ENCODE measurements around the gene BLOC1S3.
A peak's percentile ranks its signal among the peaks of the same experiment; 100 is the strongest.

BLOC1S3 gene

DNA sequence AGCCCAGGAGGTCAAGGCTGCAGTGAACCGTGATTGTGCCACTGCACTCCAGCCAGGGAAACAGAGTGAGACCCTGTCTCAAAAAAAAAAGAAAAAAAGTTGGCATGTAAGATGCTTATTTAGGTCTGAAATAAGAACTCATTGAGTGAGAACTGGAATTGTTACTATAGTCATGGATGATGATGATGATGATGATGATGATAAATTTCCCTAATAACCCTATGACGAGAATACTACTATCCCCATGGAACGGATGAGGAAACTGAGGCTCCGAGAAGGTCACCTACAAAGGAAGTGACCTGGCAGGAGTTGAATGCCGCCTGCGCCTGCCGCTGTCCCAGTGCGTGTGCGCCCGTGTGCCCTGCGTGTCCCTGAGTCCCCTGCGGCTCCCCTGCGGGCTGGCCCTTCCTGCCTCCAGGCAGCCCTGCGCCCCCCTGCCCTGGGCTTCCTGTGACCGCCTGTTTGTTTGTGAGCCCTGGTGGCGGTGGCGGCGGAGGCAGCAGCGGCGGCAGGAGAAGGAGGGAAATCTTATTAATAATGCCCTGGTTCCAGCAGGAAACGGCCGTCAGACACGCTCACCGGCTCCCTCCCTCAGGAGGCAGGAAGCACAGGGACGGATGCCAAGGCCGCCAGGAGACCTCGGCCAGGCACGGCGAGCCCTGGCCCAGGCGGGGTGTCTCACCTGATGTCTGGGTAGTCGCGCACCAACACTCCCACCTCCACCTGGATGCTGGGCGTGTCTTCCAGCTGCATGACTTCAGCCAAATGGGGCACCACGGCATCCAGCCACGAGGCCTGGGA is 37.0 kb downstream of the BLOC1S3 start:
- TF ChIP-seq PPARA (CRISPR knock-in tag; IDR thresholded peaks at IDR 0.05; ENCODE audit: borderline replicate concordance): no peak
- no peak for TF ChIP-seq ISL1 (CRISPR knock-in tag; IDR thresholded peaks at IDR 0.05)
- TF ChIP-seq ZNF8 (CRISPR knock-in tag; IDR thresholded peaks at IDR 0.05): no peak
- no peak for TF ChIP-seq ARNTL (CRISPR knock-in tag; IDR thresholded peaks at IDR 0.05; ENCODE audit: borderline replicate concordance, low read depth)
- TF ChIP-seq, protein P1, sequence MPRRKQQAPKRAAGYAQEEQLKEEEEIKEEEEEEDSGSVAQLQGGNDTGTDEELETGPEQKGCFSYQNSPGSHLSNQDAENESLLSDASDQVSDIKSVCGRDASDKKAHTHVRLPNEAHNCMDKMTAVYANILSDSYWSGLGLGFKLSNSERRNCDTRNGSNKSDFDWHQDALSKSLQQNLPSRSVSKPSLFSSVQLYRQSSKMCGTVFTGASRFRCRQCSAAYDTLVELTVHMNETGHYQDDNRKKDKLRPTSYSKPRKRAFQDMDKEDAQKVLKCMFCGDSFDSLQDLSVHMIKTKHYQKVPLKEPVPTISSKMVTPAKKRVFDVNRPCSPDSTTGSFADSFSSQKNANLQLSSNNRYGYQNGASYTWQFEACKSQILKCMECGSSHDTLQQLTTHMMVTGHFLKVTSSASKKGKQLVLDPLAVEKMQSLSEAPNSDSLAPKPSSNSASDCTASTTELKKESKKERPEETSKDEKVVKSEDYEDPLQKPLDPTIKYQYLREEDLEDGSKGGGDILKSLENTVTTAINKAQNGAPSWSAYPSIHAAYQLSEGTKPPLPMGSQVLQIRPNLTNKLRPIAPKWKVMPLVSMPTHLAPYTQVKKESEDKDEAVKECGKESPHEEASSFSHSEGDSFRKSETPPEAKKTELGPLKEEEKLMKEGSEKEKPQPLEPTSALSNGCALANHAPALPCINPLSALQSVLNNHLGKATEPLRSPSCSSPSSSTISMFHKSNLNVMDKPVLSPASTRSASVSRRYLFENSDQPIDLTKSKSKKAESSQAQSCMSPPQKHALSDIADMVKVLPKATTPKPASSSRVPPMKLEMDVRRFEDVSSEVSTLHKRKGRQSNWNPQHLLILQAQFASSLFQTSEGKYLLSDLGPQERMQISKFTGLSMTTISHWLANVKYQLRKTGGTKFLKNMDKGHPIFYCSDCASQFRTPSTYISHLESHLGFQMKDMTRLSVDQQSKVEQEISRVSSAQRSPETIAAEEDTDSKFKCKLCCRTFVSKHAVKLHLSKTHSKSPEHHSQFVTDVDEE (CRISPR knock-in tag; IDR thresholded peaks at IDR 0.05): no peak
- no peak for TF ChIP-seq POU6F1 (CRISPR knock-in tag; IDR thresholded peaks at IDR 0.05; ENCODE audit: borderline replicate concordance, low read depth)
- peak; percentile 21 for ATAC-seq

- ATAC-seq: no peak
- no peak for TF ChIP-seq GLIS3 (CRISPR knock-in tag; IDR thresholded peaks at IDR 0.05)
Measured at GRCh38 chr19:45216667-45217066, 38.1 kb downstream of the BLOC1S3 start.

- TF ChIP-seq ZC3H10 (CRISPR knock-in tag; IDR thresholded peaks at IDR 0.05): no peak
- no peak for TF ChIP-seq ZNF70 (CRISPR knock-in tag; IDR thresholded peaks at IDR 0.05)
- TF ChIP-seq PPARA (CRISPR knock-in tag; IDR thresholded peaks at IDR 0.05; ENCODE audit: borderline replicate concordance): no peak
- TF ChIP-seq ARNTL (CRISPR knock-in tag; IDR thresholded peaks at IDR 0.05; ENCODE audit: borderline replicate concordance, low read depth): no peak
- TF ChIP-seq TCF4 (CRISPR knock-in tag; IDR thresholded peaks at IDR 0.05; ENCODE audit: borderline replicate concordance): no peak
- TF ChIP-seq POU6F1 (CRISPR knock-in tag; IDR thresholded peaks at IDR 0.05; ENCODE audit: borderline replicate concordance, low read depth): no peak
- TF ChIP-seq BACH2 (CRISPR knock-in tag; IDR thresholded peaks at IDR 0.05; ENCODE audit: borderline replicate concordance): no peak
- peak; percentile 68 for ATAC-seq
Measured at GRCh38 chr19:45217193-45217956, 38.8 kb downstream of the BLOC1S3 start.

- no peak for TF ChIP-seq POU6F1 (CRISPR knock-in tag; IDR thresholded peaks at IDR 0.05; ENCODE audit: borderline replicate concordance, low read depth)
- TF ChIP-seq TOX (CRISPR knock-in tag; IDR thresholded peaks at IDR 0.05; ENCODE audit: borderline replicate concordance): no peak
- no peak for ATAC-seq
Measured at GRCh38 chr19:45217957-45218334, 39.4 kb downstream of the BLOC1S3 start.

DNA sequence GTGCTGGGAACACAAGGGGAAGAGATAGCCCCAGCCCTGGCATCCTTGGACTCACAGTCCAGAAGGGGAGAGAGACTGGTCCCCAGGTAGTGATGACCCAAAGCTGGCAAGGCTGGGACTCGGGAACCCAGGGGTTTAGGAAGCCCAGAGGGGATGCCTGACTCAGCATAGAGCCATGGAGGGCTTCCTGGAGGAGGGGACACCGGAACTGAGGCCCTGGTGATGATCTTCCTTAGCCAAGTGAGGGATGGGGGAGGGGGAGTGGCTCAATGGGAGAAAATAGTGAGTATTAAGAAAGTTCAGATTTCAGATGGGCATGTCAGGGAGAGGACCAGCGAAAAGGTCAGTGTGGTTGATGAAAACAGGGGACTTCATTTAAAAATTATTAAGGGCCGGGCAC is 39.8 kb downstream of the BLOC1S3 start:
- no peak for ATAC-seq
- TF ChIP-seq CSRNP3 (CRISPR knock-in tag; IDR thresholded peaks at IDR 0.05) (no peak), BACH2 (CRISPR knock-in tag; IDR thresholded peaks at IDR 0.05; ENCODE audit: borderline replicate concordance) (no peak), GLIS3 (CRISPR knock-in tag; IDR thresholded peaks at IDR 0.05) (no peak), SNAI2 (CRISPR knock-in tag; IDR thresholded peaks at IDR 0.05) (no peak)
- TF ChIP-seq, protein P1 (CRISPR knock-in tag; IDR thresholded peaks at IDR 0.05): no peak
- TF ChIP-seq, protein P2, sequence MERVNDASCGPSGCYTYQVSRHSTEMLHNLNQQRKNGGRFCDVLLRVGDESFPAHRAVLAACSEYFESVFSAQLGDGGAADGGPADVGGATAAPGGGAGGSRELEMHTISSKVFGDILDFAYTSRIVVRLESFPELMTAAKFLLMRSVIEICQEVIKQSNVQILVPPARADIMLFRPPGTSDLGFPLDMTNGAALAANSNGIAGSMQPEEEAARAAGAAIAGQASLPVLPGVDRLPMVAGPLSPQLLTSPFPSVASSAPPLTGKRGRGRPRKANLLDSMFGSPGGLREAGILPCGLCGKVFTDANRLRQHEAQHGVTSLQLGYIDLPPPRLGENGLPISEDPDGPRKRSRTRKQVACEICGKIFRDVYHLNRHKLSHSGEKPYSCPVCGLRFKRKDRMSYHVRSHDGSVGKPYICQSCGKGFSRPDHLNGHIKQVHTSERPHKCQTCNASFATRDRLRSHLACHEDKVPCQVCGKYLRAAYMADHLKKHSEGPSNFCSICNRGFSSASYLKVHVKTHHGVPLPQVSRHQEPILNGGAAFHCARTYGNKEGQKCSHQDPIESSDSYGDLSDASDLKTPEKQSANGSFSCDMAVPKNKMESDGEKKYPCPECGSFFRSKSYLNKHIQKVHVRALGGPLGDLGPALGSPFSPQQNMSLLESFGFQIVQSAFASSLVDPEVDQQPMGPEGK (CRISPR knock-in tag; IDR thresholded peaks at IDR 0.05; ENCODE audit: borderline replicate concordance): no peak
